ENCODE data around the gene PATE3. TPM values are rescaled to one million over a fixed set of nuclear protein-coding genes. Genes with fewer than 3 reads are reported as not detected.

PATE3 gene
- total and polyA plus RNA-seq, 2 donors (not counting 1 experiment from before 2014, with no cell fraction given), result not detected

- peaks cover 0 to 18% (median 3%) of the 10 kb centered on the region in 3 donors for H3K9me3 ChIP-seq (ENCODE audit: control extremely low read depth in 1 of 3, control insufficient read depth in 2 of 3, insufficient read depth in 1 of 3, low read length in 2 of 3)
- Mint-ChIP-seq H3K4me3 (no peak overlapping the region), H3K27me3 (peaks cover 12% of the 10 kb centered on the region), H3K9me3 (ENCODE audit: insufficient read depth) (peaks cover 9% of the 10 kb centered on the region), H3K4me1 (no peaks in the 10 kb centered on the region), H3K27ac (no peak overlapping the region)
- TF ChIP-seq CTCF (IDR thresholded peaks at IDR 0.05) (no peak), EZH2 (IDR thresholded peaks at IDR 0.05; ENCODE audit: borderline replicate concordance, insufficient read depth, low read depth, low read length, poor library complexity, severe bottlenecking) (no peak)
- no peak overlapping the region for H3K27ac ChIP-seq (ENCODE audit: low read length in 2 of 2)
- DNase-seq (no peak), ATAC-seq (ENCODE audit: low read depth) (no peak)
- no peak overlapping the region for H3K4me3 ChIP-seq (ENCODE audit: control extremely low read depth in 1 of 5, extremely low read depth in 1 of 5, insufficient read depth in 1 of 5, low read depth in 2 of 5, low read length in 4 of 5)
- no peaks in the 10 kb centered on the region for H3K36me3 ChIP-seq (replicated peaks in 1 of 2; ENCODE audit: control extremely low read depth in 1 of 2, control insufficient read depth in 1 of 2, extremely low read depth in 1 of 2, insufficient read depth in 2 of 2, low read length in 1 of 2)
- CTCF ChIA-PET, result interaction anchor here (0.9 kb wide), 1 partner anchor 88 kb away, joined by 3 read pairs; no protein-coding TSS in a partner anchor
- H3K79me2 ChIP-seq (ENCODE audit: control insufficient read depth, insufficient read depth, low read length), result no peaks in the 10 kb centered on the region
- POLR2A ChIA-PET, result interaction anchor here (0.7 kb wide), 1 partner anchor 598 kb away, joined by 3 read pairs; no protein-coding TSS in a partner anchor
- no CpG with 5 or more reads among the region's 6 CpGs for WGBS (ENCODE audit: insufficient coverage)
- H2AFZ ChIP-seq (ENCODE audit: insufficient read depth, low read depth, low read length, poor library complexity, severe bottlenecking), result no peak overlapping the region
- intact Hi-C loops (cut with micrococcal nuclease), result no loop called here
- no peak overlapping the region for H3K9ac ChIP-seq (ENCODE audit: low read length)
- peaks cover 0 to 6% (median 0%) of the 10 kb centered on the region in 4 experiments for H3K27me3 ChIP-seq (replicated peaks in 1 of 4; ENCODE audit: control extremely low read depth in 1 of 4, control insufficient read depth in 3 of 4, insufficient read depth in 4 of 4, low read length in 3 of 4)
- no peak overlapping the region for H3K4me2 ChIP-seq (replicated peaks; ENCODE audit: low read depth, low read length, poor library complexity, severe bottlenecking)
- no peaks in the 10 kb centered on the region for H3K4me1 ChIP-seq (ENCODE audit: control insufficient read depth in 2 of 2, insufficient read depth in 2 of 2, low read length in 2 of 2)
- H4K20me1 ChIP-seq (ENCODE audit: control insufficient read depth, insufficient read depth, low read length, poor library complexity, severe bottlenecking), result no peaks in the 10 kb centered on the region
Observed at GRCh38 chr11:125835748-125836147, 47.8 kb downstream of the PATE3 start.

Other genes starting within 250 kb of the PATE3 start
- gene EI24, start 218.7 kb upstream of the PATE3 start, total RNA-seq, result 20.2 and 21.9 TPM in 2 replicates
- gene EI24, start 218.7 kb upstream of the PATE3 start, polyA plus RNA-seq, result 12.9 and 15.6 TPM in 2 replicates
- 76.1 and 78.4 TPM in 2 replicates for gene STT3A, start 195.3 kb upstream of the PATE3 start, total RNA-seq
- gene STT3A, start 195.3 kb upstream of the PATE3 start, polyA plus RNA-seq, result 29.0 and 29.7 TPM in 2 replicates
- 3.0 and 3.5 TPM in 2 replicates for gene CHEK1, start 163.0 kb upstream of the PATE3 start, total RNA-seq
- gene CHEK1, start 163.0 kb upstream of the PATE3 start, polyA plus RNA-seq, result 0.81 and 3.3 TPM in 2 replicates
- gene ACRV1, start 107.3 kb upstream of the PATE3 start, total RNA-seq, result not detected in 2 replicates
- not detected in 2 replicates for gene ACRV1, start 107.3 kb upstream of the PATE3 start, polyA plus RNA-seq
- not detected in 2 replicates for gene PATE1, start 41.8 kb upstream of the PATE3 start, total RNA-seq
- gene PATE1, start 41.8 kb upstream of the PATE3 start, polyA plus RNA-seq, result not detected in 2 replicates
- gene PATE2, start 9.3 kb upstream of the PATE3 start, total RNA-seq, result not detected in 2 replicates
- not detected in 2 replicates for gene PATE2, start 9.3 kb upstream of the PATE3 start, polyA plus RNA-seq
- not detected in 2 replicates for gene PATE4, start 45.2 kb downstream of the PATE3 start, total RNA-seq
- gene PATE4, start 45.2 kb downstream of the PATE3 start, polyA plus RNA-seq, result not detected in 2 replicates
- gene HYLS1, start 99.5 kb downstream of the PATE3 start, total RNA-seq, result 9.4 and 9.9 TPM in 2 replicates
- 3.1 and 4.4 TPM in 2 replicates for gene HYLS1, start 99.5 kb downstream of the PATE3 start, polyA plus RNA-seq
- 7.8 and 8.1 TPM in 2 replicates for gene PUS3, start 115.1 kb downstream of the PATE3 start, total RNA-seq
- gene PUS3, start 115.1 kb downstream of the PATE3 start, polyA plus RNA-seq, result 1.8 and 2.7 TPM in 2 replicates
- not detected in 2 replicates for gene DDX25, start 116.4 kb downstream of the PATE3 start, total RNA-seq
- 0.36 TPM in 1 of 2 replicates, not detected in the other for gene DDX25, start 116.4 kb downstream of the PATE3 start, polyA plus RNA-seq
- not detected in 2 replicates for gene VSIG10L2, start 157.9 kb downstream of the PATE3 start, total RNA-seq
- gene VSIG10L2, start 157.9 kb downstream of the PATE3 start, polyA plus RNA-seq, result not detected in 2 replicates

Data from B cell (primary cell).